ENCODE measurements around the gene STXBP6. TPM values are rescaled to one million over a fixed set of nuclear protein-coding genes. Genes with fewer than 3 reads are reported as not detected.

Gene STXBP6
- total RNA-seq, 1 donor from 2014 or later: 6.8 TPM

GRCh38 chr14:25056688-25057078 lies 6.7 kb upstream of the STXBP6 start:
- TF ChIP-seq, protein P1, sequence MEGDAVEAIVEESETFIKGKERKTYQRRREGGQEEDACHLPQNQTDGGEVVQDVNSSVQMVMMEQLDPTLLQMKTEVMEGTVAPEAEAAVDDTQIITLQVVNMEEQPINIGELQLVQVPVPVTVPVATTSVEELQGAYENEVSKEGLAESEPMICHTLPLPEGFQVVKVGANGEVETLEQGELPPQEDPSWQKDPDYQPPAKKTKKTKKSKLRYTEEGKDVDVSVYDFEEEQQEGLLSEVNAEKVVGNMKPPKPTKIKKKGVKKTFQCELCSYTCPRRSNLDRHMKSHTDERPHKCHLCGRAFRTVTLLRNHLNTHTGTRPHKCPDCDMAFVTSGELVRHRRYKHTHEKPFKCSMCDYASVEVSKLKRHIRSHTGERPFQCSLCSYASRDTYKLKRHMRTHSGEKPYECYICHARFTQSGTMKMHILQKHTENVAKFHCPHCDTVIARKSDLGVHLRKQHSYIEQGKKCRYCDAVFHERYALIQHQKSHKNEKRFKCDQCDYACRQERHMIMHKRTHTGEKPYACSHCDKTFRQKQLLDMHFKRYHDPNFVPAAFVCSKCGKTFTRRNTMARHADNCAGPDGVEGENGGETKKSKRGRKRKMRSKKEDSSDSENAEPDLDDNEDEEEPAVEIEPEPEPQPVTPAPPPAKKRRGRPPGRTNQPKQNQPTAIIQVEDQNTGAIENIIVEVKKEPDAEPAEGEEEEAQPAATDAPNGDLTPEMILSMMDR (conservative IDR thresholded peaks at IDR 0.05): no peak
- Mint-ChIP-seq H3K4me1 (peaks cover 6% of the 10 kb centered on the region), H3K36me3 (ENCODE audit: low read depth) (no peaks in the 10 kb centered on the region), H3K4me3 (no peak overlapping the region), H3K9me3 (no peaks in the 10 kb centered on the region), H3K27me3 (ENCODE audit: low read depth) (peaks cover 27% of the 10 kb centered on the region), H3K27ac (ENCODE audit: unreplicated experiment) (no peak overlapping the region)
- no peak for DNase-seq (ENCODE audit: low read depth, low spot score)

DNA sequence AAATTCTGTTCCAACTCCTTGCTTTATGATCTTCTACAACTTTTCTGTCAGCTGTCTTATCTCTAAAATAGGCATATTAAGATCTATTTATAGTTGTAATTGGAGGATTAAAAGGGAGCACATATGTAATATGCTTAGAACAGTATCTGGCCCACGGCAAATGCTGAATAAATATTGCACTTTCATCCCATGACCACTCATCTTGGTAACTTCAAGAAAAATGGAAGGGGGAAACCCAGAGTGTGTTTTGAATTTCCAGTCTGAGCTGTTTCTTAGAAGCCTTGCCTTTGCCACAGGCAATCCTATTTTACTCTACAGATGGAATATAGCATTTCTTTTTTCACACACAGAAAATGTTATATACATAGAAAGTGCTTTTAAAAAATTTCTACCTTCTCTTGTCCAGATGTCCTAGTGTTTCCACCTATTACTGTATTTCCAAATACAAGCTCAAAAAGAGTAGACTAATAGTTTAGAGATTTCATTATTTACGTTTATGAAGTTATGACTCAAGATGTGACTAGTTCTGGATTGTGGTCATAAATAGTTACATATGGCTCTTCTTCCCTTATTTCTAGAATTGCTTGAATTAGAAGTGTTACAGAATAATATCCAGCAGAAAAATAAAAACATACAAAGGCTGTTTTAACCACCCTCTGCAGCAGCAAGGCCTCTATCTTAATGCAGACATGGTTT lies 6.2 kb upstream of the STXBP6 start:
- Mint-ChIP-seq H3K4me1 (peaks cover 6% of the 10 kb centered on the region), H3K4me3 (no peak overlapping the region), H3K27ac (ENCODE audit: unreplicated experiment) (no peak overlapping the region), H3K9me3 (no peaks in the 10 kb centered on the region), H3K27me3 (ENCODE audit: low read depth) (peaks cover 29% of the 10 kb centered on the region), H3K36me3 (ENCODE audit: low read depth) (no peaks in the 10 kb centered on the region)
- DNase-seq (ENCODE audit: low read depth, low spot score): no peak
- TF ChIP-seq, protein P1 (conservative IDR thresholded peaks at IDR 0.05): no peak

DNA sequence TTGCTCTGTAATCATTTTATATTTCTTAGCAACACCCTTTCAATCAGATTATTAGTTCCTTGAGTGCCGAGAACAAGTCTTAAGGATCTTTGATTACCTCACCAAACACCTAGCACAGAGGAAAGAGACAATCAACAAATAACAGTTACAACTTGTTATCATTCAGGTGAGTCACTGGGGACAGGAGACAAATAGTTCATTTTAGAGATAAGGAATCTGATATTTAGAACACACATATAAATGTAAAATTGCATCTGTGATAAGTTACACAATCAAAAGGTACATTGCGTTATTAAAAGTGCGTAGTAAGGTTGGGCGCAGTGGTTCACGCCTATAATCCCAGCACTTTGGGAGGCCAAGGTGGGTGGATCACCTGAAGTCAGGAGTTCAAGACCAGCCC lies 5.1 kb upstream of the STXBP6 start:
- Mint-ChIP-seq H3K36me3 (ENCODE audit: low read depth) (no peaks in the 10 kb centered on the region), H3K27ac (ENCODE audit: unreplicated experiment) (no peak overlapping the region), H3K9me3 (no peaks in the 10 kb centered on the region), H3K4me1 (peaks cover 13% of the 10 kb centered on the region), H3K27me3 (ENCODE audit: low read depth) (peaks cover 36% of the 10 kb centered on the region), H3K4me3 (no peak overlapping the region)
- TF ChIP-seq, protein P1 (conservative IDR thresholded peaks at IDR 0.05): no peak
- no peak for DNase-seq (ENCODE audit: low read depth, low spot score)

DNA sequence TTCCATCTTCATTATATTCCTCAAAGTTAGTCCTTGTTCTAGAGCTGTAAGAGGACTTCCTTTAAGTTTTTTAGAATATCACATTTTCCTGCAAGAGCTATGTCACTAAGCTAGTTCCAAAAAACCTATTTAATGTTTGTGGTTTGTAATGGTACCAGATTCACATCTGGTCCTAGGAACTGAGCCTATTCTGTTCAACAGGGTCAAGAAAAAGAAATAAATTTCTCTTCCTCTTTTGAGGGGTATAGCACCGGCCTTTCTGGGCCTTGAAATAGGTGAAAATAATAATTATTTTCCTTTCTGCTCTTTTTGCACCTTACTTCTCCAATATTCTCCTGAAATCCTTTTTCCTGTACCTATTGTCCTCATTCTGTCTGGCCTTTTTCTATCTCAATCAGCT lies 3.6 kb upstream of the STXBP6 start:
- Mint-ChIP-seq H3K27ac (ENCODE audit: unreplicated experiment) (no peak overlapping the region), H3K36me3 (ENCODE audit: low read depth) (no peaks in the 10 kb centered on the region), H3K4me3 (no peak overlapping the region), H3K27me3 (ENCODE audit: low read depth) (peaks cover 37% of the 10 kb centered on the region), H3K9me3 (no peaks in the 10 kb centered on the region), H3K4me1 (peaks cover 18% of the 10 kb centered on the region)
- TF ChIP-seq, protein P1 (conservative IDR thresholded peaks at IDR 0.05): no peak
- DNase-seq (ENCODE audit: low read depth, low spot score): no peak

DNA sequence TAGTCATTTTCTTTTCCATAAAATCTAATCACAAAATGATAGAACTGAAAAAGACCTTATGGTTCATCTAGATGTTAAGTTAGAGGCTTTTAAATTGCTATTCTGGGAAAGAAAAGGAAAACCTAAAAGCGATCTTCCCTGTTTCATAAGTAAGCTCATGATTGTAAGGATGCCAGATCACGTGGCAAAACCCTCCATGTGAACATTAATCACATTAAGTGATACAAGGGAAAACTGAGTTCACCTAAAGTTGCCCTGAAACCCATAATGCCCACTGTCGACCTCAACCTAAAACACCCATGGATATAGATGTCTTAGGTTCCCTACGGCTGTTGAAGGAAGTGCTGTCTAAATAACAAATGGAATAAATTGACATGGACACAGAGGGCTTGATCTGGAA lies 3.0 kb upstream of the STXBP6 start:
- no peak overlapping the region for H3K27ac Mint-ChIP-seq (ENCODE audit: unreplicated experiment)

More for the DNA sequence above, 3.0 kb upstream of the STXBP6 start:
- Mint-ChIP-seq H3K27me3 (ENCODE audit: low read depth) (peaks cover 43% of the 10 kb centered on the region), H3K4me3 (no peak overlapping the region), H3K9me3 (no peaks in the 10 kb centered on the region), H3K36me3 (ENCODE audit: low read depth) (no peaks in the 10 kb centered on the region), H3K4me1 (peaks cover 23% of the 10 kb centered on the region)
- DNase-seq (ENCODE audit: low read depth, low spot score): no peak
- TF ChIP-seq, protein P1 (conservative IDR thresholded peaks at IDR 0.05): no peak
